ENCODE measurements around the gene SNAP47. TPM values are rescaled to one million over a fixed set of nuclear protein-coding genes. Genes with fewer than 3 reads are reported as not detected.
"Not testable (repeated sequence)": the region's sequence is repeated elsewhere in the genome, so short reads cannot be mapped to it uniquely, and the experiment has no call there.

SNAP47 gene
- total RNA-seq, 4 donors from 2014 or later, result 24.1 to 49.0 (median 38.4) TPM

GRCh38 chr1:227707846-227708245 lies 27.4 kb upstream of the SNAP47 start:
- Histone ChIP-seq H3K27me3 (no peaks in the 10 kb centered on the region), H3K9me3 (peaks cover 5 to 12% of the 10 kb centered on the region in 2 donors), H3K27ac (no peak overlapping the region), H3K4me1 (no peaks in the 10 kb centered on the region), H3K4me3 (no peak overlapping the region), H3K36me3 (no peaks in the 10 kb centered on the region)
- DNase-seq, result no peak
- intact Hi-C loops (cut with DNase I; ENCODE audit: low total_unique reads), result no loop called here
- 11 to 44% methylated on average over 1 of the region's 1 CpG for WGBS, 2 donors (ENCODE audit: low coverage in 1 of 2)
- in situ Hi-C loops (cut with MboI; ENCODE audit: low pct_ligation_motif_present in 1 of 4, low pct_unique_long_range_greater_than_20kb in 1 of 4, low sequenced_read_pairs in 3 of 4), result no loop called here
- TF ChIP-seq POLR2AphosphoS5 (IDR thresholded peaks at IDR 0.05) (no peak), EP300 (IDR thresholded peaks at IDR 0.05; ENCODE audit: low read depth) (no peak), POLR2A (IDR thresholded peaks at IDR 0.05) (no peak), CTCF (IDR thresholded peaks at IDR 0.05) (no peak)

- DNase-seq, result no peak
Measured at GRCh38 chr1:227709451-227709850, 25.8 kb upstream of the SNAP47 start.

GRCh38 chr1:227710474-227710873 lies 24.8 kb upstream of the SNAP47 start:
- intact Hi-C loops (cut with DNase I; ENCODE audit: low total_unique reads), result not testable (repeated sequence)

More at GRCh38 chr1:227709451-227709850, 25.8 kb upstream of the SNAP47 start:
- TF ChIP-seq EP300 (IDR thresholded peaks at IDR 0.05; ENCODE audit: low read depth) (no peak), POLR2A (IDR thresholded peaks at IDR 0.05) (no peak), CTCF (IDR thresholded peaks at IDR 0.05) (no peak)
- WGBS, 2 donors (ENCODE audit: low coverage in 1 of 2), result 60 to 63% methylated on average over 1 of the region's 1 CpG
- no peaks in the 10 kb centered on the region for H3K36me3 ChIP-seq
- no peaks in the 10 kb centered on the region for H3K27me3 ChIP-seq
- in situ Hi-C loops (cut with MboI; ENCODE audit: low pct_ligation_motif_present in 1 of 4, low pct_unique_long_range_greater_than_20kb in 1 of 4, low sequenced_read_pairs in 3 of 4), result no loop called here
- no peak overlapping the region for H3K27ac ChIP-seq
- no peak overlapping the region for H3K4me3 ChIP-seq
- H3K9me3 ChIP-seq, result peaks cover 1 to 7% of the 10 kb centered on the region in 2 donors
- intact Hi-C loops (cut with DNase I; ENCODE audit: low total_unique reads), result no loop called here
- H3K4me1 ChIP-seq, result no peaks in the 10 kb centered on the region

GRCh38 chr1:227712648-227713047 lies 22.6 kb upstream of the SNAP47 start:
- H3K36me3 ChIP-seq, result no peaks in the 10 kb centered on the region
- DNase-seq, result no peak
- no peak for TF ChIP-seq POLR2A (IDR thresholded peaks at IDR 0.05)
- TF ChIP-seq CTCF (IDR thresholded peaks at IDR 0.05), result no peak
- TF ChIP-seq EP300 (IDR thresholded peaks at IDR 0.05; ENCODE audit: low read depth), result no peak
- TF ChIP-seq POLR2AphosphoS5 (IDR thresholded peaks at IDR 0.05), result no peak
- in situ Hi-C loops (cut with MboI; ENCODE audit: low pct_ligation_motif_present in 1 of 4, low pct_unique_long_range_greater_than_20kb in 1 of 4, low sequenced_read_pairs in 3 of 4), result no loop called here
- H3K4me3 ChIP-seq, result no peak overlapping the region
- peaks cover 9 to 10% of the 10 kb centered on the region in 2 donors for H3K9me3 ChIP-seq
- intact Hi-C loops (cut with DNase I; ENCODE audit: low total_unique reads), result no loop called here
- no peaks in the 10 kb centered on the region for H3K4me1 ChIP-seq
- no peak overlapping the region for H3K27ac ChIP-seq
- H3K27me3 ChIP-seq, result no peaks in the 10 kb centered on the region

More at GRCh38 chr1:227710474-227710873, 24.8 kb upstream of the SNAP47 start:
- H3K27me3 ChIP-seq; in situ Hi-C loops (cut with MboI; ENCODE audit: low pct_ligation_motif_present in 1 of 4, low pct_unique_long_range_greater_than_20kb in 1 of 4, low sequenced_read_pairs in 3 of 4); H3K27ac ChIP-seq; H3K4me1 ChIP-seq; H3K36me3 ChIP-seq; DNase-seq; H3K4me3 ChIP-seq; H3K9me3 ChIP-seq: not testable (repeated sequence)
- 97% methylated on average over 6 of the region's 24 CpGs; no CpG with 5 or more reads in 1 of the 2 donors for WGBS, 2 donors (ENCODE audit: low coverage in 1 of 2)

GRCh38 chr1:227718932-227719331 lies 16.3 kb upstream of the SNAP47 start:
- peaks cover 25 to 34% of the 10 kb centered on the region in 2 donors for H3K9me3 ChIP-seq
- no peak for TF ChIP-seq EP300 (IDR thresholded peaks at IDR 0.05; ENCODE audit: low read depth)
- intact Hi-C loops (cut with DNase I; ENCODE audit: low total_unique reads), result no loop called here
- H3K4me3 ChIP-seq, result no peak overlapping the region
- 53 to 80% methylated on average over 2 of the region's 2 CpGs for WGBS, 2 donors (ENCODE audit: low coverage in 1 of 2)
- H3K27ac ChIP-seq, result no peak overlapping the region
- H3K36me3 ChIP-seq, result no peaks in the 10 kb centered on the region
- no peak for DNase-seq
- H3K4me1 ChIP-seq, result no peaks in the 10 kb centered on the region
- no peaks in the 10 kb centered on the region for H3K27me3 ChIP-seq
- in situ Hi-C loops (cut with MboI; ENCODE audit: low pct_ligation_motif_present in 1 of 4, low pct_unique_long_range_greater_than_20kb in 1 of 4, low sequenced_read_pairs in 3 of 4), result no loop called here
